HUES48 (cell line): ENCODE measurements around the gene CDH15.

Source experiments
- H3K27ac ChIP-seq: one replicate; pipeline ENCODE4 v1.7.0; 2013; ENCODE audit warnings: low read depth, low read length, inconsistent platforms
- H3K27me3 ChIP-seq: 2 replicates; pipeline ENCODE4 v1.6.1; 2013; ENCODE audit warnings: mild to moderate bottlenecking, low read length; ENCODE audit not compliant: control insufficient read depth, insufficient read depth
- H3K36me3 ChIP-seq: 2 replicates; pipeline ENCODE4 v1.6.1; 2013; ENCODE audit warnings: low read length; ENCODE audit not compliant: control insufficient read depth, insufficient read depth
- H3K4me1 ChIP-seq: 2 replicates; pipeline ENCODE4 v1.6.1; 2013; ENCODE audit warnings: mild to moderate bottlenecking, low read length; ENCODE audit not compliant: control insufficient read depth, insufficient read depth
- H3K4me3 ChIP-seq: 2 replicates; pipeline ENCODE4 v1.5.1; 2013; ENCODE audit warnings: mild to moderate bottlenecking, low read depth, low read length
- H3K9ac ChIP-seq: 2 replicates; pipeline ENCODE4 v1.6.1; 2013; ENCODE audit warnings: mild to moderate bottlenecking, low read depth, low read length, moderate library complexity
- H3K9me3 ChIP-seq: 2 replicates; pipeline ENCODE4 v1.6.1; 2013; ENCODE audit warnings: low read length; ENCODE audit not compliant: control insufficient read depth, insufficient read depth

CDH15 gene

GRCh38 chr16:89141884-89142267 is 29.7 kb upstream of the CDH15 start:
- H3K9me3 ChIP-seq: no peaks in the 10 kb centered on the region
- no peaks in the 10 kb centered on the region for H3K27me3 ChIP-seq
- H3K36me3 ChIP-seq: peaks cover 27% of the 10 kb centered on the region; the same call in 1 of the 2 replicates
- no peaks in the 10 kb centered on the region for H3K4me1 ChIP-seq
- H3K27ac ChIP-seq: no peak overlapping the region
- H3K4me3 ChIP-seq: no peak overlapping the region
- no peak overlapping the region for H3K9ac ChIP-seq

- Histone ChIP-seq H3K27me3 (no peaks in the 10 kb centered on the region), H3K27ac (no peak overlapping the region), H3K9me3 (no peaks in the 10 kb centered on the region; the same call in 1 of the 2 replicates), H3K36me3 (peaks cover 27% of the 10 kb centered on the region; the same call in 1 of the 2 replicates), H3K4me3 (no peak overlapping the region), H3K9ac (no peak overlapping the region), H3K4me1 (no peaks in the 10 kb centered on the region)
Observed at GRCh38 chr16:89142474-89143195, 28.9 kb upstream of the CDH15 start.

GRCh38 chr16:89143201-89143741 is 28.3 kb upstream of the CDH15 start:
- H3K9me3 ChIP-seq: peaks cover under 1% of the 10 kb centered on the region
- H3K36me3 ChIP-seq: peaks cover 27% of the 10 kb centered on the region; the same call in 1 of the 2 replicates
- H3K9ac ChIP-seq: no peak overlapping the region
- H3K4me3 ChIP-seq: no peak overlapping the region
- no peaks in the 10 kb centered on the region for H3K4me1 ChIP-seq
- no peaks in the 10 kb centered on the region for H3K27me3 ChIP-seq
- H3K27ac ChIP-seq: no peak overlapping the region

- Histone ChIP-seq H3K9me3 (peaks cover 9% of the 10 kb centered on the region), H3K36me3 (peaks cover 24% of the 10 kb centered on the region; the same call in 1 of the 2 replicates), H3K4me1 (no peaks in the 10 kb centered on the region), H3K9ac (no peak overlapping the region), H3K27ac (no peak overlapping the region), H3K27me3 (no peaks in the 10 kb centered on the region), H3K4me3 (no peak overlapping the region)
Observed at GRCh38 chr16:89143911-89144675, 27.5 kb upstream of the CDH15 start.

GRCh38 chr16:89144681-89145080 is 26.9 kb upstream of the CDH15 start:
- Histone ChIP-seq H3K9me3 (peaks cover 14% of the 10 kb centered on the region), H3K36me3 (peaks cover 29% of the 10 kb centered on the region; the same call in 1 of the 2 replicates)

GRCh38 chr16:89145406-89146161 is 26.0 kb upstream of the CDH15 start:
- H3K4me3 ChIP-seq: no peak overlapping the region
- H3K4me1 ChIP-seq: no peaks in the 10 kb centered on the region
- H3K9ac ChIP-seq: no peak overlapping the region
- peaks cover 30% of the 10 kb centered on the region for H3K36me3 ChIP-seq
- H3K27ac ChIP-seq: no peak overlapping the region
- no peaks in the 10 kb centered on the region for H3K27me3 ChIP-seq
- peaks cover 19% of the 10 kb centered on the region for H3K9me3 ChIP-seq

More at GRCh38 chr16:89144681-89145080, 26.9 kb upstream of the CDH15 start:
- Histone ChIP-seq H3K9ac (no peak overlapping the region), H3K27me3 (no peaks in the 10 kb centered on the region), H3K27ac (no peak overlapping the region), H3K4me3 (no peak overlapping the region), H3K4me1 (no peaks in the 10 kb centered on the region)

- H3K4me1 ChIP-seq: no peaks in the 10 kb centered on the region
- no peak overlapping the region for H3K4me3 ChIP-seq
- H3K9me3 ChIP-seq: peaks cover 19% of the 10 kb centered on the region
- H3K27me3 ChIP-seq: no peaks in the 10 kb centered on the region
- H3K9ac ChIP-seq: no peak overlapping the region
- peaks cover 29% of the 10 kb centered on the region for H3K36me3 ChIP-seq
- H3K27ac ChIP-seq: no peak overlapping the region
Observed at GRCh38 chr16:89146211-89147005, 25.1 kb upstream of the CDH15 start.

- Histone ChIP-seq H3K4me1 (no peaks in the 10 kb centered on the region), H3K9me3 (peaks cover 19% of the 10 kb centered on the region), H3K27ac (no peak overlapping the region), H3K27me3 (no peaks in the 10 kb centered on the region), H3K36me3 (peaks cover 24% of the 10 kb centered on the region), H3K4me3 (no peak overlapping the region), H3K9ac (no peak overlapping the region)
Observed at GRCh38 chr16:89147085-89147817, 24.3 kb upstream of the CDH15 start.

GRCh38 chr16:89149386-89149785 is 22.2 kb upstream of the CDH15 start:
- Histone ChIP-seq H3K4me3 (no peak overlapping the region), H3K9ac (no peak overlapping the region), H3K4me1 (no peaks in the 10 kb centered on the region), H3K9me3 (peaks cover 19% of the 10 kb centered on the region), H3K36me3 (peaks cover 24% of the 10 kb centered on the region), H3K27ac (no peak overlapping the region), H3K27me3 (no peaks in the 10 kb centered on the region)
